ENCODE data around the gene ZNF93. TPM values are rescaled to one million over a fixed set of nuclear protein-coding genes. Genes with fewer than 3 reads are reported as not detected.
A peak's percentile ranks its signal among the peaks of the same experiment; 100 is the strongest.

Gene ZNF93
- total RNA-seq, 2 experiments from 2014 or later, result 16.5 to 17.5 TPM

- BruUV-seq (replicated peaks), result no TSS peak
- no peaks in the 10 kb centered on the region for H4K20me1 ChIP-seq (ENCODE audit: insufficient read depth, low read length)
- CTCF ChIA-PET (ENCODE audit: unreplicated experiment), result no interaction called here
- H2AFZ ChIP-seq (ENCODE audit: low read length), result no peak overlapping the region
- H3K4me1 ChIP-seq (ENCODE audit: insufficient read depth, low read length, poor library complexity, severe bottlenecking), result no peaks in the 10 kb centered on the region
- H3K4me2 ChIP-seq (ENCODE audit: low read length), result no peak overlapping the region
- H3K9me2 ChIP-seq (ENCODE audit: insufficient read depth, low read length), result no peaks in the 10 kb centered on the region
- no peak overlapping the region for H3K4me3 ChIP-seq (ENCODE audit: low read depth, low read length, poor library complexity, severe bottlenecking)
- peaks cover 15% of the 10 kb centered on the region; the same call in 1 of the 2 replicates for H3K9me3 ChIP-seq (ENCODE audit: low read length)
- intact Hi-C loops (cut with micrococcal nuclease; ENCODE audit: unreplicated experiment), result no loop called here
- POLR2A ChIA-PET, result no interaction called here
- peak; percentile 29 for DNase-seq (ENCODE audit: low spot score)
- H3K36me3 ChIP-seq (ENCODE audit: insufficient read depth, low read length), result no peaks in the 10 kb centered on the region
- no peak for TF ChIP-seq EZH2phosphoT487 (IDR thresholded peaks at IDR 0.05; ENCODE audit: borderline replicate concordance, low read depth, low read length)
- no peak for TF ChIP-seq CTCF (conservative IDR thresholded peaks at IDR 0.05; ENCODE audit: low read length)
- no peaks in the 10 kb centered on the region for H3K79me2 ChIP-seq (ENCODE audit: insufficient read depth, low read depth, low read length)
- no peak overlapping the region for H3K27ac ChIP-seq (ENCODE audit: low read depth, low read length, poor library complexity, severe bottlenecking)
Measured at GRCh38 chr19:19966862-19967261, 66.1 kb downstream of the ZNF93 start.

Other genes with a start within 250 kb of the ZNF93 start
- 41.0 and 58.3 TPM in 2 replicates for gene ATP13A1, start 237.3 kb upstream of the ZNF93 start, total RNA-seq (2014; rRNA removed; shearing (Covaris generic))
- gene ATP13A1, start 237.3 kb upstream of the ZNF93 start, total RNA-seq (2022), result 122 and 128 TPM in 2 replicates
- 83.8 and 85.6 TPM in 2 replicates for gene ZNF101, start 232.1 kb upstream of the ZNF93 start, total RNA-seq (2014; rRNA removed; shearing (Covaris generic))
- gene ZNF101, start 232.1 kb upstream of the ZNF93 start, total RNA-seq (2022), result 66.6 and 87.0 TPM in 2 replicates
- gene ZNF14, start 167.8 kb upstream of the ZNF93 start, total RNA-seq (2014; rRNA removed; shearing (Covaris generic)), result 4.5 and 8.7 TPM in 2 replicates
- 7.0 and 8.4 TPM in 2 replicates for gene ZNF14, start 167.8 kb upstream of the ZNF93 start, total RNA-seq (2022)
- gene ZNF506, start 79.2 kb upstream of the ZNF93 start, total RNA-seq (2014; rRNA removed; shearing (Covaris generic)), result 22.1 and 36.4 TPM in 2 replicates
- gene ZNF506, start 79.2 kb upstream of the ZNF93 start, total RNA-seq (2022), result 29.7 and 32.3 TPM in 2 replicates
- 20.5 and 29.9 TPM in 2 replicates for gene ZNF253, start 35.1 kb upstream of the ZNF93 start, total RNA-seq (2014; rRNA removed; shearing (Covaris generic))
- gene ZNF253, start 35.1 kb upstream of the ZNF93 start, total RNA-seq (2022), result 36.8 and 39.1 TPM in 2 replicates
- gene ZNF682, start 138.6 kb downstream of the ZNF93 start, total RNA-seq (2014; rRNA removed; shearing (Covaris generic)), result 9.1 and 10.5 TPM in 2 replicates
- gene ZNF682, start 138.6 kb downstream of the ZNF93 start, total RNA-seq (2022), result 17.3 and 18.6 TPM in 2 replicates
- gene ZNF90, start 177.1 kb downstream of the ZNF93 start, total RNA-seq (2014; rRNA removed; shearing (Covaris generic)), result 11.9 and 18.1 TPM in 2 replicates
- 27.0 and 27.6 TPM in 2 replicates for gene ZNF90, start 177.1 kb downstream of the ZNF93 start, total RNA-seq (2022)

All from OCI-LY7 (cell line).